WTC11 (cell line): ENCODE data around the gene NAA60. TPM values are rescaled to one million over a fixed set of nuclear protein-coding genes. Genes with fewer than 3 reads are reported as not detected.

Experiments
- ATAC-seq: fragments of 200-7000 bp; cut with Tn5 transposase; 2 replicates; pipeline ENCODE4 v1.10.0; 2021; ENCODE audit warnings: mild to moderate bottlenecking, moderate library complexity
- CTCF ChIA-PET: fragments of 300-600 bp; sonication (Branson Sonifier 250); formaldehyde crosslinking; loops from one replicate; lab custom pipeline; 2021; ENCODE audit warnings: antibody characterized with exemption; lab: Charles Lee
- POLR2A ChIA-PET: fragments of 350-600 bp; sonication (Branson Sonifier 250); formaldehyde crosslinking; loops from one replicate; lab custom pipeline; 2021; ENCODE audit warnings: antibody characterized with exemption; lab: Charles Lee
- DNase-seq: peaks from one replicate; pipeline ENCODE4 v3.0.0; 2021; ENCODE audit warnings: low spot score
- H3K27ac Mint-ChIP-seq: 2 replicates; pipeline ENCODE4 v1.8.0; 2021; ENCODE audit warnings: mixed read lengths
- H3K27me3 Mint-ChIP-seq: 2 replicates; pipeline ENCODE4 v1.8.0; 2021; ENCODE audit warnings: low read depth, mild to moderate bottlenecking, moderate library complexity, mixed read lengths
- H3K36me3 Mint-ChIP-seq: 2 replicates; pipeline ENCODE4 v1.8.0; 2021; ENCODE audit warnings: mixed read lengths
- H3K4me1 Mint-ChIP-seq: 2 replicates; pipeline ENCODE4 v1.8.0; 2022; ENCODE audit warnings: mixed read lengths
- H3K4me3 Mint-ChIP-seq: 2 replicates; pipeline ENCODE4 v1.8.0; 2021; ENCODE audit warnings: mild to moderate bottlenecking, moderate library complexity, mixed read lengths
- H3K9me3 Mint-ChIP-seq: 2 replicates; pipeline ENCODE4 v1.8.0; 2021; ENCODE audit warnings: mixed read lengths
- AFF4 ChIP-seq: sonication (generic); formaldehyde crosslinking; IDR thresholded peaks from 2 replicates; pipeline ENCODE4 v1.8.1; 2023; ENCODE audit warnings: mild to moderate bottlenecking, missing genetic modification reagents, borderline replicate concordance
- CBFB ChIP-seq: sonication (generic); formaldehyde crosslinking; IDR thresholded peaks from 2 replicates; pipeline ENCODE4 v1.8.1; 2022; ENCODE audit warnings: mild to moderate bottlenecking, low read depth, missing genetic modification reagents
- EMX1 ChIP-seq: fragments of 250-450 bp; sonication (Bioruptor Pico); IDR thresholded peaks from 2 replicates; pipeline ENCODE4 v1.8.0; 2021; ENCODE audit warnings: mild to moderate bottlenecking
- GRHL2 ChIP-seq: fragments of 250-450 bp; sonication (Bioruptor Pico); IDR thresholded peaks from 2 replicates; pipeline ENCODE4 v1.8.0; 2022; ENCODE audit warnings: mild to moderate bottlenecking, moderate library complexity; ENCODE audit not compliant: insufficient replicate concordance, severe bottlenecking
- HMGA2 ChIP-seq: fragments of 250-450 bp; sonication (Bioruptor Pico); IDR thresholded peaks from 2 replicates; pipeline ENCODE4 v1.4.0; 2021; ENCODE audit warnings: mild to moderate bottlenecking, moderate library complexity
- IRF2 ChIP-seq: sonication (generic); formaldehyde crosslinking; IDR thresholded peaks from 2 replicates; pipeline ENCODE4 v1.8.0; 2022; ENCODE audit warnings: low read depth, missing genetic modification reagents, borderline replicate concordance
- NFATC4 ChIP-seq: fragments of 250-450 bp; sonication (Bioruptor Pico); IDR thresholded peaks from 2 replicates; pipeline ENCODE4 v1.9.0; 2021; ENCODE audit warnings: mild to moderate bottlenecking
- NFYB ChIP-seq: sonication (generic); formaldehyde crosslinking; conservative IDR thresholded peaks from 2 replicates; pipeline ENCODE4 v1.8.0; 2022; ENCODE audit warnings: low read depth, missing genetic modification reagents
- NR3C1 ChIP-seq: sonication (generic); formaldehyde crosslinking; conservative IDR thresholded peaks from 2 replicates; pipeline ENCODE4 v1.8.1; 2023; ENCODE audit warnings: low read depth, mild to moderate bottlenecking, missing genetic modification reagents
- SOX15 ChIP-seq: fragments of 250-450 bp; sonication (Bioruptor Pico); IDR thresholded peaks from 2 replicates; pipeline ENCODE4 v1.9.0; 2021; ENCODE audit warnings: mild to moderate bottlenecking
- SP1 ChIP-seq: sonication (generic); formaldehyde crosslinking; conservative IDR thresholded peaks from 2 replicates; pipeline ENCODE4 v1.8.1; 2022; ENCODE audit warnings: missing genetic modification reagents
- TCF7 ChIP-seq: sonication (generic); formaldehyde crosslinking; IDR thresholded peaks from 2 replicates; pipeline ENCODE4 v1.8.0; 2022; ENCODE audit warnings: mild to moderate bottlenecking, low read depth, missing genetic modification reagents, moderate library complexity
- TEAD1 ChIP-seq: sonication (generic); formaldehyde crosslinking; IDR thresholded peaks from 2 replicates; pipeline ENCODE4 v1.8.0; 2022; ENCODE audit warnings: mild to moderate bottlenecking, missing genetic modification reagents
- TEAD4 ChIP-seq: sonication (generic); formaldehyde crosslinking; IDR thresholded peaks from 2 replicates; pipeline ENCODE4 v1.8.0; 2022; ENCODE audit warnings: mild to moderate bottlenecking, missing genetic modification reagents
- ZNF416 ChIP-seq: fragments of 250-450 bp; sonication (Bioruptor Pico); IDR thresholded peaks from 2 replicates; pipeline ENCODE4 v1.9.0; 2021; ENCODE audit warnings: mild to moderate bottlenecking, inconsistent platforms
- ZNF423 ChIP-seq: fragments of 250-450 bp; sonication (Bioruptor Pico); IDR thresholded peaks from 2 replicates; pipeline ENCODE4 v2.1.2; 2022; ENCODE audit warnings: mild to moderate bottlenecking, moderate library complexity
- total RNA-seq: library from RNA; stranded (reverse); gene quantifications from 3 replicates; pipeline ENCODE4 v1.2.3, GENCODE V29; 2021
- TF ChIP-seq, protein P1 (sequence below): sonication (generic); formaldehyde crosslinking; conservative IDR thresholded peaks from 2 replicates; pipeline ENCODE4 v1.8.1; 2023; ENCODE audit warnings: mild to moderate bottlenecking, low read depth, missing genetic modification reagents, moderate library complexity
- TF ChIP-seq, protein P2 (sequence below): sonication (generic); formaldehyde crosslinking; IDR thresholded peaks from 2 replicates; pipeline ENCODE4 v1.8.1; 2023; ENCODE audit warnings: mild to moderate bottlenecking, missing genetic modification reagents
- TF ChIP-seq, protein P3 (sequence below): sonication (generic); formaldehyde crosslinking; IDR thresholded peaks from 2 replicates; pipeline ENCODE4 v1.8.0; 2023; ENCODE audit warnings: mild to moderate bottlenecking, missing genetic modification reagents
- TF ChIP-seq, protein P4 (sequence below): sonication (generic); formaldehyde crosslinking; IDR thresholded peaks from 2 replicates; pipeline ENCODE4 v1.8.0; 2023; ENCODE audit warnings: missing genetic modification reagents

The NAA60 gene
- total RNA-seq, 1 experiment from 2014 or later: 50.3 TPM

DNA sequence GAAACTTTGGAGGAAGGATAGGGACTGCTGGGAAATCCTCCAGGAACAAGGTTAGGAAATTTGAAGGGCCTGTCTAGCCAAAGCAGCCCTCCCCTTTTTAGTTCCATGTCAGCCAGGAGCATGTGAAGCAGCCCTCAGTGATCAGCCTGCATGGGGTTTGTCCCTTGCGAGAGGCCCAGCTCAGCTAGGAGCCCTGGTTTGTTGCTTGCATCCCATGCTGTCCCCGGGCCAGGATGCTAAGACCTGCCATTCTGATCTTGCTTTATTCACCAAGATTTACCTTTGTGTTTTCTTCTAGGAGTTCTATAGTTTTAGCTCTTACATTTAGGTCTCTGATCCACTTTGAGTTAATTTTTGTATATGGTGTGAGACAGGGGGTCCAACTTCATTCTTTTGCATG, 84.9 kb downstream of the NAA60 start:
- Mint-ChIP-seq H3K36me3 (peaks cover 47% of the 10 kb centered on the region), H3K4me1 (no peaks in the 10 kb centered on the region), H3K27me3 (no peaks in the 10 kb centered on the region), H3K4me3 (no peak overlapping the region), H3K9me3 (peaks cover 17% of the 10 kb centered on the region), H3K27ac (no peak overlapping the region)
- TF ChIP-seq CBFB (CRISPR knock-in tag): no peak
- no peak for TF ChIP-seq TCF7 (CRISPR knock-in tag)
- no peak for TF ChIP-seq ZNF416 (CRISPR knock-in tag)
- no peak for TF ChIP-seq TEAD1 (CRISPR knock-in tag)
- TF ChIP-seq NR3C1 (CRISPR knock-in tag): no peak
- TF ChIP-seq ZNF423 (CRISPR knock-in tag): no peak
- ChIA-PET CTCF (no interaction called here), POLR2A (no interaction called here)
- DNase-seq: no peak
- ATAC-seq: no peak

DNA sequence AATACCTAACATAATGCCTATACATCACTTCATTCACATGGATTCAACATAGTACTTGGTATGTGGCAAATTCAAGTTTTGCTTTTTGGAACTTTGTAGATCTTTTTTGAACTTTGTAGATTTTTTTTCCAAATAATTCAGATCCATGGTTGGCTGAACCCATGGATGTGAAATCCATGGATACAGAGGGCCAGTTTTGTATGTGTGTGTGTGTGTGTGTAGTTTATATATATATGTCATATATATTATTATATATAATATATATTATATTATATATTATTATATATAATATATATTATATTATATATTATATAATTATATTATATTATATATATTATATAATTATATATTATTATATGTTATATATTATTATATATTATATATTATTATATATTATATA, 85.7 kb downstream of the NAA60 start:
- DNase-seq: no peak
- H3K36me3 Mint-ChIP-seq: peaks cover 41% of the 10 kb centered on the region
- CTCF ChIA-PET: no interaction called here
- no peaks in the 10 kb centered on the region for H3K27me3 Mint-ChIP-seq
- TF ChIP-seq, protein P1, sequence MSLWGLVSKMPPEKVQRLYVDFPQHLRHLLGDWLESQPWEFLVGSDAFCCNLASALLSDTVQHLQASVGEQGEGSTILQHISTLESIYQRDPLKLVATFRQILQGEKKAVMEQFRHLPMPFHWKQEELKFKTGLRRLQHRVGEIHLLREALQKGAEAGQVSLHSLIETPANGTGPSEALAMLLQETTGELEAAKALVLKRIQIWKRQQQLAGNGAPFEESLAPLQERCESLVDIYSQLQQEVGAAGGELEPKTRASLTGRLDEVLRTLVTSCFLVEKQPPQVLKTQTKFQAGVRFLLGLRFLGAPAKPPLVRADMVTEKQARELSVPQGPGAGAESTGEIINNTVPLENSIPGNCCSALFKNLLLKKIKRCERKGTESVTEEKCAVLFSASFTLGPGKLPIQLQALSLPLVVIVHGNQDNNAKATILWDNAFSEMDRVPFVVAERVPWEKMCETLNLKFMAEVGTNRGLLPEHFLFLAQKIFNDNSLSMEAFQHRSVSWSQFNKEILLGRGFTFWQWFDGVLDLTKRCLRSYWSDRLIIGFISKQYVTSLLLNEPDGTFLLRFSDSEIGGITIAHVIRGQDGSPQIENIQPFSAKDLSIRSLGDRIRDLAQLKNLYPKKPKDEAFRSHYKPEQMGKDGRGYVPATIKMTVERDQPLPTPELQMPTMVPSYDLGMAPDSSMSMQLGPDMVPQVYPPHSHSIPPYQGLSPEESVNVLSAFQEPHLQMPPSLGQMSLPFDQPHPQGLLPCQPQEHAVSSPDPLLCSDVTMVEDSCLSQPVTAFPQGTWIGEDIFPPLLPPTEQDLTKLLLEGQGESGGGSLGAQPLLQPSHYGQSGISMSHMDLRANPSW (CRISPR knock-in tag): no peak
- peak; percentile 83; the same call in 1 of the 2 replicates for TF ChIP-seq HMGA2 (CRISPR knock-in tag)
- TF ChIP-seq, all 79 proteins: peak for 1
- Mint-ChIP-seq H3K4me3 (no peak overlapping the region), H3K4me1 (no peaks in the 10 kb centered on the region), H3K27ac (no peak overlapping the region), H3K9me3 (peaks cover 17% of the 10 kb centered on the region)
- ATAC-seq: no peak
- POLR2A ChIA-PET: no interaction called here

DNA sequence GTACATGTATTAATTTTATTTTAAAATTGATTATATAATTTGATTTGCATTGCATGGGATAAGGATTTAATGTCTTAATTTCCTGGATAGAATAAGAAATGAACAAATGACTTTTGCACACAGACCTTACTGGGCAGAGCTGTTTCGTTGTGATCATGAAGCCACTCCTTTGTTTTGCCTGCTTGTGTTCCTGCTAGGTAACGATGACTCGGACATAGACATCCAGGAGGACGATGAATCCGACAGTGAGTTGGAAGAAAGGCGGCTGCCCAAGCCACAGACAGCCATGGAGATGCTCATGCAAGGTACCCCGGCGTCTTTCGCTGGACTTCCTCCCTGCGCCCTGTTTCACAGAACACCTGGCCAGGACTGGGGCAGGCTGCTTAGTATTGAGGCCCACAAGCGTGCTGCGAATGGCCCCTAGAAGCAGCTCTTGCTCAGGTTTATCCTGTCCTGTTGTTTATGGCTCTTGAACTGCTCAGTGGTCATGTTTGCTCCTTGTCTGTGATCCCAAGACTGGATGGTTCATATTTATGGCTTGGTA, 87.0 kb downstream of the NAA60 start:
- Mint-ChIP-seq H3K27ac (0 out of 2 replicates have a peak overlapping the region, but pooled peaks have one; percentile 27), H3K27me3 (no peaks in the 10 kb centered on the region), H3K36me3 (peaks cover 41% of the 10 kb centered on the region), H3K4me1 (no peaks in the 10 kb centered on the region), H3K9me3 (peaks cover 17% of the 10 kb centered on the region), H3K4me3 (no peak overlapping the region)
- ATAC-seq (no peak), DNase-seq (no peak)
- TF ChIP-seq SOX15 (CRISPR knock-in tag) (no peak), TEAD4 (CRISPR knock-in tag) (no peak), SP1 (CRISPR knock-in tag) (no peak), GRHL2 (CRISPR knock-in tag) (no peak), EMX1 (no peak), ZNF423 (CRISPR knock-in tag) (no peak), AFF4 (CRISPR knock-in tag) (no peak), NFATC4 (CRISPR knock-in tag) (no peak), IRF2 (CRISPR knock-in tag) (no peak), NFYB (CRISPR knock-in tag) (no peak)
- TF ChIP-seq, protein P2, sequence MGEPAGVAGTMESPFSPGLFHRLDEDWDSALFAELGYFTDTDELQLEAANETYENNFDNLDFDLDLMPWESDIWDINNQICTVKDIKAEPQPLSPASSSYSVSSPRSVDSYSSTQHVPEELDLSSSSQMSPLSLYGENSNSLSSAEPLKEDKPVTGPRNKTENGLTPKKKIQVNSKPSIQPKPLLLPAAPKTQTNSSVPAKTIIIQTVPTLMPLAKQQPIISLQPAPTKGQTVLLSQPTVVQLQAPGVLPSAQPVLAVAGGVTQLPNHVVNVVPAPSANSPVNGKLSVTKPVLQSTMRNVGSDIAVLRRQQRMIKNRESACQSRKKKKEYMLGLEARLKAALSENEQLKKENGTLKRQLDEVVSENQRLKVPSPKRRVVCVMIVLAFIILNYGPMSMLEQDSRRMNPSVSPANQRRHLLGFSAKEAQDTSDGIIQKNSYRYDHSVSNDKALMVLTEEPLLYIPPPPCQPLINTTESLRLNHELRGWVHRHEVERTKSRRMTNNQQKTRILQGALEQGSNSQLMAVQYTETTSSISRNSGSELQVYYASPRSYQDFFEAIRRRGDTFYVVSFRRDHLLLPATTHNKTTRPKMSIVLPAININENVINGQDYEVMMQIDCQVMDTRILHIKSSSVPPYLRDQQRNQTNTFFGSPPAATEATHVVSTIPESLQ (CRISPR knock-in tag): no peak
- TF ChIP-seq, protein P3, sequence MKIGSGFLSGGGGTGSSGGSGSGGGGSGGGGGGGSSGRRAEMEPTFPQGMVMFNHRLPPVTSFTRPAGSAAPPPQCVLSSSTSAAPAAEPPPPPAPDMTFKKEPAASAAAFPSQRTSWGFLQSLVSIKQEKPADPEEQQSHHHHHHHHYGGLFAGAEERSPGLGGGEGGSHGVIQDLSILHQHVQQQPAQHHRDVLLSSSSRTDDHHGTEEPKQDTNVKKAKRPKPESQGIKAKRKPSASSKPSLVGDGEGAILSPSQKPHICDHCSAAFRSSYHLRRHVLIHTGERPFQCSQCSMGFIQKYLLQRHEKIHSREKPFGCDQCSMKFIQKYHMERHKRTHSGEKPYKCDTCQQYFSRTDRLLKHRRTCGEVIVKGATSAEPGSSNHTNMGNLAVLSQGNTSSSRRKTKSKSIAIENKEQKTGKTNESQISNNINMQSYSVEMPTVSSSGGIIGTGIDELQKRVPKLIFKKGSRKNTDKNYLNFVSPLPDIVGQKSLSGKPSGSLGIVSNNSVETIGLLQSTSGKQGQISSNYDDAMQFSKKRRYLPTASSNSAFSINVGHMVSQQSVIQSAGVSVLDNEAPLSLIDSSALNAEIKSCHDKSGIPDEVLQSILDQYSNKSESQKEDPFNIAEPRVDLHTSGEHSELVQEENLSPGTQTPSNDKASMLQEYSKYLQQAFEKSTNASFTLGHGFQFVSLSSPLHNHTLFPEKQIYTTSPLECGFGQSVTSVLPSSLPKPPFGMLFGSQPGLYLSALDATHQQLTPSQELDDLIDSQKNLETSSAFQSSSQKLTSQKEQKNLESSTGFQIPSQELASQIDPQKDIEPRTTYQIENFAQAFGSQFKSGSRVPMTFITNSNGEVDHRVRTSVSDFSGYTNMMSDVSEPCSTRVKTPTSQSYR (CRISPR knock-in tag): no peak
- TF ChIP-seq, protein P4, sequence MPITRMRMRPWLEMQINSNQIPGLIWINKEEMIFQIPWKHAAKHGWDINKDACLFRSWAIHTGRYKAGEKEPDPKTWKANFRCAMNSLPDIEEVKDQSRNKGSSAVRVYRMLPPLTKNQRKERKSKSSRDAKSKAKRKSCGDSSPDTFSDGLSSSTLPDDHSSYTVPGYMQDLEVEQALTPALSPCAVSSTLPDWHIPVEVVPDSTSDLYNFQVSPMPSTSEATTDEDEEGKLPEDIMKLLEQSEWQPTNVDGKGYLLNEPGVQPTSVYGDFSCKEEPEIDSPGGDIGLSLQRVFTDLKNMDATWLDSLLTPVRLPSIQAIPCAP: no peak
- ChIA-PET CTCF (interaction anchor here (0.5 kb wide), 1 partner anchor 181 kb away, joined by 3 read pairs; no protein-coding TSS in a partner anchor), POLR2A (no interaction called here)
